NCI-H2196 (cell line): Measurements from ENCODE around the gene MNS1.
"Not testable (repeated sequence)": the region's sequence is repeated elsewhere in the genome, so short reads cannot be mapped to it uniquely, and the experiment has no call there.

ENCODE experiments used
- DNase-seq: peaks from one replicate; lab custom pipeline; 2025; ENCODE audit not compliant: unreplicated experiment; lab: John Stamatoyannopoulos, UW

MNS1 gene

DNA sequence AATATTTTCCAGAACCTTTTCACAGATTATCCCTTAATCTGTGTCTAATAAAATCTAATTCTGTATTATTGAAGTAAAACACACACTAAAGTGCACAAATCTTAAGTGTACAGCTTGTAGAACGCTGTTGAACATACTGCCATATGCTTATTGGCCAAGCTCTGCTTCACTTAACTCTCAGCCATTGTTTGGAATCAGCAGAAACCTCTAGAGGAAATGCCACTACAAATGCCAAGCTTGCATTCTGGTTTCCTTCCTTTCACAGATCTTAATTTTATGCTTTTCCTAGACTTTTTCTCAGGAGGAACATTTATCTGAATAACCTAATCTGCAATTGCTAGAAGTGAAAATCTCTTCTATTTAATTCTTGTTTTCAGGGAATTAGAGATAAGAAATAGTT lies 10.1 kb downstream of the MNS1 start:
- DNase-seq: no peak

DNA sequence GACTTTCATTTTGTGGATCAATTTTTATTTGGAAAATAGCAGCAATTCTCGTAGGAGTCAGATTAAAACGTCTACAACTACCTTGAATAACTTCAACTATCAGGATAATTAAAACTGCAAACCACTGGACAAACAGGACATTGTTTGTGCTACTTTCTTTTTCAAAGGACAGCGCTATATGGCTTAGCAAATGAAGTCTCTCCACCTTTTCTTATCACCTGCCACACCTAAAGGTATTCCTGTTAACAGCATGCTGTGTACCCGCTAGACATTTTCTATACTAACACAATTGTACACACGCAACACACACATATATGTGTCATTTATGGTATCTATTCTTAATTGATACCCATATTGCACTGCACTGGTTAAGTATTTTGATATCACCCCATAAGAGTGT lies 19.2 kb downstream of the MNS1 start:
- DNase-seq: no peak

DNA sequence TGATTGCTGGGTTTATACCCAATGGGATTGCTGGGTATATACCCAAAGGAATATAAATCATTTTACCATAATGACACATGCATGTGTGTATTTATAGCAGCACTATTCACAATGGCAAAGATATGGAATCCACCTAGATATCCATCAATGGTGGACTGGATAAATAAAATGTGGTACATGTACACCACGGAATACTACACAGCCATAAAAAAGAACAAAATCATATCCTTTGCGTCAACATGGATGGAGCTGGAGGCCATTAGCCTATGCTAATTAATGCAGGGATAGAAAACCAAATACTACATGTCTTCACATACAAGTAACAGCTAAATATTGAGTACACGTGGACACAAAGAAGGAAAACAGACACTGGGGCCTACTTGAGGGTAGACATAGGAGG lies 22.6 kb downstream of the MNS1 start:
- DNase-seq: no peak

GRCh38 chr15:56440214-56440770 lies 24.6 kb downstream of the MNS1 start:
- DNase-seq: no peak

GRCh38 chr15:56432304-56432703 lies 32.6 kb downstream of the MNS1 start:
- DNase-seq: no peak

GRCh38 chr15:56428821-56429458 lies 36.0 kb downstream of the MNS1 start:
- peak; percentile 2 for DNase-seq

GRCh38 chr15:56425976-56426375 lies 39.0 kb downstream of the MNS1 start:
- DNase-seq: no peak

DNA sequence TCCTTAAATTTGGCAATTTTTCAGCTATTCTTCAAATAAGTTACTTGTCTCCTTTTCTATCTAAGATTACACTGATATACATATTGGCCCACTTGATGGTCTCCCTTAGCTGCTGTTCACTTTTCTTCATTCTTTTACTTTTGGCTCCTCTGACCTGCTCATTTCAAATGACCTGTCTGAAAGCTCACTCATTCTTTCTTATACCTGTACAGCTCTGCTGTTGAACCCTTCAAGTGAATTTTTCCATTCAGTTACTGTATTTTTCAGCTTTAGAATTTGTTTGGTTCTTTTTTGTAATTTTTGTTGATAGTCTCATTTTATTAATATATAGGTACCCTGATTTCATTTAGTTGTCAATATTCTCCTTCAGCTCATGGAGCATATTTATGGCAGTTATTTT lies 39.7 kb downstream of the MNS1 start:
- no peak for DNase-seq

DNA sequence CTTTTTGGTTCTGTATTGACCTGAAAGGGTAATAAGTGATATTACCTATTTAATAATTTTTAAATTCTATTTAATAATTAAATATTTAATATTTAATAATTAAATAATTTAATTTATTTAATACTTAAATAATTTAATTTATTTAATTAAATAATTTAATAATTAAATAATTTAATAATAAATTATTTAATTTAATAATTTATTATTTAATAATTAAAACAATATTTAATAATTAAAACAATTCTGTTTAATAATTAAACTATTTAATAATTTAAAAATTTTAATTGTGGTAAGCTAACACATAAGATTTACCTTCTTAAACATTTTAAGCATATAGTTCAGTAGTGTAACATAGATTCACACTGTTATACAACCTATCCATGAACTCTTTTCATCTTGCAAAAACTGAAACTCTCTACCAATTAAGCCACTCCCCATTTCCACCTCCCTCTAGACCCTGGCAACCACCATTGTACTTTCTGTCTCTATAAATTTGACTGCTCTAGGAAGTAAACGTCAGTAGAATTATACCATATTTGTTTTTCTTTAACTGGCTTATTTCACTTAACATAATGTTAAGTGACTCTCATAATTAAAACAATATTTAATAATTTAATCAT lies 51.7 kb downstream of the MNS1 start:
- not testable (repeated sequence) for DNase-seq

- DNase-seq: no peak
Measured at GRCh38 chr15:56411122-56411749, 53.7 kb downstream of the MNS1 start.

GRCh38 chr15:56410721-56411120 lies 54.2 kb downstream of the MNS1 start:
- no peak for DNase-seq

GRCh38 chr15:56399209-56399608 lies 65.7 kb downstream of the MNS1 start:
- DNase-seq: not testable (repeated sequence)

GRCh38 chr15:56397325-56397724 lies 67.6 kb downstream of the MNS1 start:
- not testable (repeated sequence) for DNase-seq

DNA sequence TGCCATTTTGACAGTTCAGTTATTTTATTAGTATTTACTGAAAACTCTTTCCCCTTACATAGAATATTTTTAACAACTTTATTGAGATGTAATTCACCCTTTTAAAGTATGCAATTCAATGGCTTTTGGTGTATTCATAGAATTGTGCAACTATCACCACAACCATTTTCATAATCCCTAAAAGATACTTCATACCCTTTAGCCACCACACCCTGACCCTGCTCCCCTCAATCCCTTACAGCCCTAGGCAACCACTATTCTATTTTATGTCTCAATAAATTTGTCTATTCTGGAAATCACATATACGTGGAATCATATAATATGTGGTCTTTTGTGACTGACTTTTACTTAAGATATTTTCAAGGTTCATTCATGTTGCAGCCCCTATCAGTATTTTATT lies 70.0 kb downstream of the MNS1 start:
- DNase-seq: no peak

DNA sequence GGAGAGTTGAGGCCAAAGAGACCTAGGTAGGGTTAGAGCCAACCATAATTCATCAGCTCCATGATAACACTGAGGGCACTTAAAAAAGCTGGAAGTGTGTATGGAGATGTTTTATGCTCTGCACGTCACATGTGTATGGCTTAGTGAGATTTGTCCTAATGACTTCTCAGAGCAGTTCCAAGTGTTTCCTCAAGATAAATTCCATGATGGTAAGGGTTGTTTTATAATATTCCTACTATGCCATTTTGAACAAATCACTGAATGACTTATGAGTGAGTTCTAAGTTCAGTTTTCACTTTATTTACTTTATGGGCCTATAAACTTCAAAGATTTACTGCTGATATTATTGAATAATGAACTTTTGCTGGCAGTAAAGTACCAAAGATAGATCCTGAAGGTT lies 71.7 kb downstream of the MNS1 start:
- DNase-seq: no peak

DNA sequence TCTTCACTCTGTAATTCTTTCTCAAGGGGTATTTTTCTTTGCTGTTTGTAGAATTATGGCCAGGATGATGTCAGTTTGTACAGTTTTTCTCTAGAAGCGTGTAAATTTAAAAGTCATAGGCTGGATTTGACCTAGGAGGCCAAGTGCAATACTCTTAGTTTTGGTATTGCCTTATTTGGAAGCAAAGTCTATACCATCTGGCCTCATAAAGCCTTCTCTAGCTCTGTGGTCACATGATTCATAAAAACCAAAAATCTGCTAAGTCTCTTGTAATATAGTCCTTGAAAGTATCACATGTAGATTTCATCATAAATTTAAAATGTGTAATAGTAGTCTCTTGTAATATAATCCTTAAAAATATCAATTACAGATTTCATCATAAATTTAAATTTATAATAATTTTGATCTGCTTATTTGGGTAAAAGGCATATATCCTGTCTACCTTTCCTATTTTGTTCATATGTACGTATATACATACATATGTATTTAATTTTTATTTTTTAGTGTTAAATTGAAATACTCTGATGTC lies 74.1 kb downstream of the MNS1 start:
- no peak for DNase-seq

DNA sequence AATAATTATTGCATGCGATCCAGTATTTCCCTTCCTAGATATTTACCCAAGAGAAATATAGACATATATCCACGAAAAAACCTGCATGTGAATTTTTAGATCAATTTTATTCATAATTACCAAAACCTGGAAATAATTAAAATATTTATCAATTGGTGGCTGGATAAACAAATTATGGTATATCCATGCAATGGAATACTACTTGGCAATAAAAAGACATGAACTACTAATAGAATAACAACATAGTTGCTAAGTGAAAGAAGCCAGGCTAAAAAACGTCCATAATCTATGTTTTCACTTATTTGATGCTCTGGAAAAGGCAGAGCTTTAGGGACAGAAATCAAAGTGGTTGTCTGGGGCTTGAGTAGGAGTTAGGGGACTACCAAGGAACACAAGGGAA lies 79.0 kb downstream of the MNS1 start:
- DNase-seq: no peak

DNA sequence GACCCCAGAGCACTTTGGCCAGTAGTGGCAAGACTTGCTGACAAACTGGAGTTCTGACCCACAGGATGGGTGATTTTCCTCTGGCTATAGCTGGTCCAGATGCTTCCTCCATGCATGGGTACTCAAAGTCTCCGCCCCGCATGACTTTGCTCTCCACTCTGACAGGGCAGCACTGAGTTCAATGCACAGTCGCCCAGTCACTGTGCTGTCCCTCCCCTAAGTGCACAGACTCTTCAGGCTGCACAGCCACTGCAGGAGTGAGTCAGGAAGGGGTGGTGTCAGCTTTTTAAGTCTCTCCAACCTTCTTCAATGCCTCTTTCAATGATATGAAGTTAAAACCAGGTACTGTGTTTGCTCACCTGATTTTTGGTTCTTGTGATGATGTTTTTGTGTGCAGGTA lies 81.9 kb downstream of the MNS1 start:
- DNase-seq: no peak
